ENCODE measurements around the gene GALNT14. TPM values are rescaled to one million over a fixed set of nuclear protein-coding genes. Genes with fewer than 3 reads are reported as not detected.
A peak's percentile ranks its signal among the peaks of the same experiment; 100 is the strongest.
"Not testable (repeated sequence)": the region's sequence is repeated elsewhere in the genome, so short reads cannot be mapped to it uniquely, and the experiment has no call there.

The GALNT14 gene
- polyA plus RNA-seq (2011; rRNA removed) (0.07 TPM in 1 of 2 replicates, not detected in the other), polyA minus RNA-seq (2011; rRNA and poly(A)+ RNA removed) (not detected in 2 replicates)

GRCh38 chr2:31138037-31138962 is at the start of gene GALNT14:
Gene GALNT14 (minus strand): TSS chr2:31138440. CDS start chr2:31138086, 354 bp downstream.
- Histone ChIP-seq H3K4me3 (ENCODE audit: low read depth, low read length) (peak within 1 kb of the TSS; percentile 48), H3K27me3 (ENCODE audit: control insufficient read depth, insufficient read depth, low read length) (peaks cover 63% of the 10 kb centered on the region), H3K9me3 (ENCODE audit: control insufficient read depth, insufficient read depth, low read length) (no peaks in the 10 kb centered on the region; the same call in 1 of the 2 replicates), H3K27ac (ENCODE audit: low read depth, low read length) (no peak within 1 kb of the TSS)
- peak; percentile 14 for TF ChIP-seq CTCF (IDR thresholded peaks at IDR 0.05; ENCODE audit: low read depth, low read length)
- no peak for DNase-seq (ENCODE audit: low read depth, low spot score)
- POLR2A ChIA-PET = interaction anchor here (0.6 kb wide), 1 partner anchor 11 kb away, joined by 5 read pairs; no protein-coding TSS in a partner anchor
- CTCF ChIA-PET = interaction anchor here (0.6 to 1.5 kb wide), 3 partner anchors 13 to 194 kb away, joined by 3 to 5 read pairs (median 4); no protein-coding TSS in a partner anchor

GRCh38 chr2:31187166-31187565 is 48.9 kb upstream of the GALNT14 start:
- CTCF ChIA-PET = no interaction called here
- POLR2A ChIA-PET = no interaction called here
- Histone ChIP-seq H3K4me3 (ENCODE audit: low read depth, low read length) (no peak overlapping the region), H3K27ac (ENCODE audit: low read depth, low read length) (no peak overlapping the region), H3K9me3 (ENCODE audit: control insufficient read depth, insufficient read depth, low read length) (no peaks in the 10 kb centered on the region), H3K27me3 (ENCODE audit: control insufficient read depth, insufficient read depth, low read length) (no peaks in the 10 kb centered on the region)
- no peak for DNase-seq (ENCODE audit: low read depth, low spot score)
- no peak for TF ChIP-seq CTCF (IDR thresholded peaks at IDR 0.05; ENCODE audit: low read depth, low read length)

- CTCF ChIA-PET = interaction anchor here (1.1 kb wide), 1 partner anchor 14 kb away, joined by 4 read pairs; no protein-coding TSS in a partner anchor
- H3K27ac ChIP-seq (ENCODE audit: low read depth, low read length); DNase-seq (ENCODE audit: low read depth, low spot score); H3K9me3 ChIP-seq (ENCODE audit: control insufficient read depth, insufficient read depth, low read length); H3K4me3 ChIP-seq (ENCODE audit: low read depth, low read length); H3K27me3 ChIP-seq (ENCODE audit: control insufficient read depth, insufficient read depth, low read length); POLR2A ChIA-PET: not testable (repeated sequence)
These were observed 45.7 kb upstream of the GALNT14 start for GRCh38 chr2:31183973-31184372.

GRCh38 chr2:31176742-31177141 is 38.5 kb upstream of the GALNT14 start:
- no peaks in the 10 kb centered on the region for H3K9me3 ChIP-seq (ENCODE audit: control insufficient read depth, insufficient read depth, low read length)
- H3K4me3 ChIP-seq (ENCODE audit: low read depth, low read length) = no peak overlapping the region
- no peak for DNase-seq (ENCODE audit: low read depth, low spot score)
- H3K27ac ChIP-seq (ENCODE audit: low read depth, low read length) = no peak overlapping the region
- ChIA-PET POLR2A (no interaction called here), CTCF (interaction anchor here (0.7 kb wide), 1 partner anchor 347 kb away, joined by 3 read pairs; no protein-coding TSS in a partner anchor)
- no peaks in the 10 kb centered on the region for H3K27me3 ChIP-seq (ENCODE audit: control insufficient read depth, insufficient read depth, low read length)
- no peak for TF ChIP-seq CTCF (IDR thresholded peaks at IDR 0.05; ENCODE audit: low read depth, low read length)

GRCh38 chr2:31171142-31171541 is 32.9 kb upstream of the GALNT14 start:
- Histone ChIP-seq H3K27me3 (ENCODE audit: control insufficient read depth, insufficient read depth, low read length) (no peaks in the 10 kb centered on the region), H3K27ac (ENCODE audit: low read depth, low read length) (no peak overlapping the region), H3K4me3 (ENCODE audit: low read depth, low read length) (no peak overlapping the region), H3K9me3 (ENCODE audit: control insufficient read depth, insufficient read depth, low read length) (no peaks in the 10 kb centered on the region)
- DNase-seq (ENCODE audit: low read depth, low spot score) = no peak
- ChIA-PET CTCF (interaction anchor here (1.1 to 4.5 kb wide), 5 partner anchors 9 to 457 kb away, joined by 3 to 73 read pairs (median 10); no protein-coding TSS in a partner anchor), POLR2A (no interaction called here)
- no peak for TF ChIP-seq CTCF (IDR thresholded peaks at IDR 0.05; ENCODE audit: low read depth, low read length)
